UCSD-AML1 (cell line): ENCODE measurements around the gene PPP1R37.

Experiments
- DNase-seq: peaks from one replicate; lab custom pipeline; 2025; ENCODE audit not compliant: unreplicated experiment; lab: John Stamatoyannopoulos, UW

Gene PPP1R37

DNA sequence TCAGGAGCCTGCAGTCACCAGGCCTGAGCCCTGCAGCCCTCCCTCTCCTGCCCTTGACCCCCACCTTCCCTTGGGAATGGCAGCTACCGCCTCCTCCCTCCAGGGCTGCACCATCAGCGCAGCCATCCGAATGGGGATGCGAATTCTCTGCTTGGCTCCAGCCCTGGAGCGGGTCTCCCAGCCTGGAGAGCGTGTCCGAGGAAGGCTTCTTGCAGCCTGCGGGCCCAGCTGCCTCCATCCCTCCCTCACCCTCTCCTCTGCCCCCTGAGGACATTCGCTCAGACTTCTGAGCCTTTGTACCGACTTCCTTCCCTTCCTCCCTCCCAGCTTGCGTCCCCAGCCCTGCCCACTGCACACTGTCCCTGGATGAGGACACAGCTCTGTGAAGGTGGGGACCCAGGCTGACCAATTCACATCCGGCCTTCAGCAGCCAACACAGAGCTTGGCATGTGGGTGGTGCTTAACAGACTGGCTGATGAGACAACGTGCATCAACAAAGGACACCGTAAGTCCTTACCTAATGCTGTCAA is 73.8 kb downstream of the PPP1R37 start:
- peak; percentile 38 for DNase-seq

DNA sequence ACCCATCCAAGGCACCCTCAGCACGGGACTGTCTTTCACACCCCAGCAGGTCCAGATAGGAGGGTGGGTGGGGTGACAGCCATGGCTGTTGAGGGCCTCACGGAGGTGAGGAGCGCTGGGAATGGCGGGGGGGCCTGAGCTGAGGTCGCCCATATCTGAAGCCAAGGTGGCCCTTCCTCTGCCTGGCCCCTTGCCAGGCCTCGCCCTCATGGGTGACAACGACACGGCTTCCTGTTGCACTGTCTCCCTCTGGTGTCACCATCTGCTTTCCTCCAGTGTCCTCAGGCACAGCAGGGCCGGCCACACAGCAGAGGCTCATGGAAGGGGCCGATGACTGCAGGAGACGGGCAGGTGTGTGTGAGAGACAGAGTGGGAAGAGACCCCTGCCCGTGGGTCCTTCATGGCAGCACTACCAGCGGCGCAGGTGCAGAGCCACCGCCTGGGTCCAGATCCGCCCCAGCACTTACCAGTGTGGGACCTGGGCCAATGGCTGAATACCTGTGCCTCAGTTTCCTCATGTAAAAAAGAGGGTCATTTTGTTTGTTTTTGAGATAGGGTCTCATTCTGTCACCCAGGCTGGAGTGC is 75.9 kb downstream of the PPP1R37 start:
- DNase-seq, result peak; percentile 28

DNA sequence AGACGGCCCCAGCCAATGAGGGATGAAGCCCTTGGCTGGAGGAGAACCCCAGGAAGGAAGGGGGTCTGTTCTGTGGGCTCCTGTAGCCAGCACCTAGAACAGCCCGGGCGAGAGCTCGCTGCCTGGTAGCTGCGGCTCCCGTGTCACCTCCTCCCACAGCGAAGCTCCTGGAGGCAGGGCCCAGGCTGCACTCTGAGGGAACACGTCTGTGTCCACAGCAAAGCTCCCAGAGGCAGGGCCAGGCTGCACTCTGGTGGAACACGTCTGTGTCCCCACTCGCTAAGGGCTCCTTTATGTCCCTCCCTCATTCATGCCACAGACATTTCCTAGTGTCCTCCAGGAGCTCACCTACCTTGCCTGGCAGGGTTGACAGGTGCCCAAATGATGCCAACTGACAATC is 76.6 kb downstream of the PPP1R37 start:
- no peak for DNase-seq

DNA sequence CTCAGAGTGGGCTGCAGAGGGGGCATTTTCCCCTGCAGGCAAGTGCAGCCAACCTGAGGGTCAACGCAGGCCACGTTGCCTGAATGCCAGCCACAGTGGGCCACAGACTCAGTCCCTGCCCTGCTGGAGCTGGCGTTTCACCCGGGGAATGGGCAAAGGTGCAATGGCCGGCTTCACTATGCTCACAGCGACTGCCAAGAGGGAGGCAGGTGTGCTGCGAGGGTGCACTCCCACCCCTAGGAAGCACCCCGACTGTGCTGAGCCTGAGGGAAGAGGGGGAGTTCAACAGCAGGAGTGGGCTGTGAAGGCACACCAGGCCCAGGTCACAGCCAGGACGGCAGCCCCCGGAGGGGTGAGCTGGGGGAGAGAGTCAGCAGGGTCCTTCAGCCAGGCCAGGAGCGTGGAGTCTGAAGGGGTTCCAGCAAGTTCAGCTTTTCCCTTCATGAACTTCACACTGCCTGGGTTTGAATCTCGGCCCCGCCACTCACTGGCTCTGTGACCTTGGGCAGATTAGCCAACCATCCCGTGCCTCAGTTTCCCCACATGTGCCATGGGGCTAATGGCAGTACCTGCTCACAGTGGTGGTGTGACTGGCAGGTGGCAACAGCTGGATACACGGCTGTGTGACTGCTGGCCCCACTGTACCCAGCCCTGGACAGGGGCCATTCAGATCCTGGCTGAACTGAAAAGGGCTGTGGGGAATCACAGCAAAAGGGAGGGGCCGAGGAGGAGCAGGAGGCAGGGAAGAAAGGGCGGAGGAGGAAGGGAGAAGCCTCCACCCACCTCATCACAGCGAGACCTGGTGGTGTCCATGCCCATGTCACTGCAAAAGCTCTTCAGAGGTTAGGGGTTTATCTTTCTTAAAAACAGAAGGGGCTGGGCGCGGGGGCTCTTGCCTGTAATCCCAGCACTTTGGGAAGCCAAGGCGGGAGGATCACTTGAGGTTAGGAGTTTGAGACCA is 77.4 kb downstream of the PPP1R37 start:
- no peak for DNase-seq

DNA sequence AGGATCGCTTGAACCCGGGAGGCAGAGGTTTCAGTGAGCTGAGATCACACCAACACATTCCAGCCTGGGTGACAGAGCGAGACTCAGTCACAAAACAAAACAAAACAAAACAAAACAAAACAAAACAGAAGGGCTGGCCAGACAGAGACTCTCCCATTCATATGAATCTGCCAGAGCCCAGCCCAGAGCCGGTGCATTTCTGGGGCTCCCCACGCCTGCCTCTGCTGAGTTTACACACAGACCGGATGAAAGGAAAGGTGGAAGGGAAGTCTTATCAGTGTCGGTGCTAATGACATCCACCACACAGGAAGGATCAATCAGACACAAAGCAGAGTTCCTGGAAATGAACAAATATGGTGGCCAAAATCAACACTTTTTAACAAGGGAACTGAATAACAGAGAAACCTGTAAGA is 78.2 kb downstream of the PPP1R37 start:
- DNase-seq, result peak; percentile 68

DNA sequence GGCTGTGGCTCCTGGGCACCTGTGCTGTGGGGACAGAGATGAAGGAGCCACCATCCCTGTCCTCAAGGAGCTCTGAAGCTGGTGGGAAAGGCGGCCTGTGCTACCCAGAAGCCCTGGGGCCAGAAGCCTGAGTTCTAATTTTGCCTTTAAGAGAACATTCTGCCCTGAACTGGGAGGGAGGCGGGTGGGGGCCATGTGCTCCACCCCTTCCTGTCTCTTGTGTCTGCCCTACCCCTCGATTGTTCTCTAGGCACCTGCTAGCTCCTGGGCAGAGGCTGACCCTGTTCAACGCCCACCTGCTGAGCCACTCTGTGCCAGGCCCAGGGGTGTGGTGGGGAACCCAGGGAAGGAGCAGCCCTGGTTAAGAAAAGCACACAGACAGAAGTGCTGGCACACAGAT is 79.2 kb downstream of the PPP1R37 start:
- DNase-seq, result no peak

- no peak for DNase-seq
Observed at GRCh38 chr19:45172611-45173208, 79.7 kb downstream of the PPP1R37 start.

DNA sequence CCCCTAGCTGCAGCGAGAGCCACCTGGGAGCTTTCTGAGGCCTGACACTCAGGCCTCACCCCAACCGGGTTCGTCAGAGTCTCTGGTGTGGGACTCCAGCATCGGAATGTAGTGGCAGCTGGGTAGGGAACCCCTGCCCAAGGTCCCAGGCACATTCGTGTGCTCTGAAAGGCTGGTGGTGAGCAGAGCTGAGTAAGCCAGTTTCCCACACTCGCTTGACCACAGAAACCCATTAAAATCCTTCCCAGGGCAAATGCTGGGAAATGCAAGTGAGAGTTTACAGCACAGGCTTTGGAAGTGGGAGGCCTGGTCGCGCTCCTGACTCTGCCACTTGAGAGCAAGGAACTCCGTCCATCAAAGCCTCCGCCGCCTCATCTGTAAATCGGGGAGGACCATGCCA is 80.8 kb downstream of the PPP1R37 start:
- no peak for DNase-seq

GRCh38 chr19:45175515-45176345 is 82.8 kb downstream of the PPP1R37 start:
- no peak for DNase-seq

DNA sequence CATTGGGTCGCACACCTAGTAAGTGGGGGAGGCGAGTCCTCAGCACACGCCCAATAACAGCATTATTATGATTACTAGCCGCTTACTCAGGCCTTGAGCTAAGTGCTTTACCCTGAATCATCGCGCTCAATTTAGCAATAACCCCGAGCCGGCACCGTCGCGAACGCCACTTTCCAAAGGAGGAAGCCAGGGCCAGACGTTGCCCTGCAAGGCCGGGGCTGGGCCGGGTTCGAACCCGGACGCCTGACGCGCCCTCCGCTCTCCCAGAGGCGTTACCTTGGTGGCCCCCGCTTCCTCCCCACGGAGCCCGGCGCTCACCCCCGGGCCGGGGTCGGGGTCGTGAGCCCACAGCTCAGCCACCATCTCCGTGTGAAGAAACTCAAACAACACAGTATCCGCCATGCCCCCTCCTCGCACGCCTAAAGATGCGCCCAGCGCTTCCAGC is 84.9 kb downstream of the PPP1R37 start, which contains the start of gene TRAPPC6A:
Gene TRAPPC6A (minus strand): TSS at position 421 of the 445 bp plus-strand sequence. CDS start 19 bp downstream, at position 402.
- DNase-seq, result no peak

GRCh38 chr19:45178262-45179071 is 85.5 kb downstream of the PPP1R37 start, which contains the start of gene BLOC1S3:
Gene BLOC1S3, plus strand, starts transcription at chr19:45178784. Its CDS starts 513 bp downstream, at chr19:45179297.
- peak; percentile 100 for DNase-seq

DNA sequence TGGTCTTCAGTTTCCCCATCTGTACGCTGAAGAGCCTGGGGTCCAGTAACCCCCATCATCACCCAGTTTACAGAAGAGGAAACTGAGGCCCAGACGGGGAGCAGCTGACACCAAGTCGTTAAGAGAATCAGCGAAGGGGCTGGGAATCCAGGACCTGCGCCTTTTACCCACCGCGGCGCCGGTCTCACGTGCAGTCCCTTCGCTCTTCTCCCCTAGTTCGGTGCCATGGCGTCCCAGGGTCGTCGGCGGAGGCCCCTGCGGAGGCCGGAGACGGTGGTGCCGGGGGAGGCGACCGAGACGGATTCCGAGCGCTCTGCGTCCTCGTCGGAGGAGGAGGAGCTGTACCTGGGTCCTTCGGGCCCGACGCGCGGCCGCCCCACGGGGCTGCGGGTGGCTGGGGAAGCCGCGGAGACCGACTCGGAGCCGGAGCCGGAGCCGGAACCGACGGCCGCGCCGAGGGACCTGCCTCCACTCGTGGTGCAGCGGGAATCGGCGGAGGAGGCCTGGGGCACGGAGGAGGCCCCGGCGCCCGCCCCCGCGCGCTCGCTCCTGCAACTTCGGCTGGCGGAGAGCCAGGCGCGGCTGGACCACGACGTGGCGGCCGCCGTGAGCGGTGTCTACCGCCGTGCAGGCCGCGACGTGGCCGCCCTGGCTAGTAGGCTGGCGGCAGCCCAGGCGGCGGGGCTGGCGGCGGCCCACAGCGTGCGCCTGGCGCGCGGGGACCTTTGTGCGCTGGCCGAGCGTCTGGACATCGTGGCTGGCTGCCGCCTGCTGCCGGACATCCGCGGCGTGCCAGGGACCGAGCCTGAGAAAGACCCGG is 86.3 kb downstream of the PPP1R37 start:
- no peak for DNase-seq

GRCh38 chr19:45179892-45180370 is 87.0 kb downstream of the PPP1R37 start:
- no peak for DNase-seq

GRCh38 chr19:45180936-45181335 is 88.0 kb downstream of the PPP1R37 start:
- DNase-seq, result no peak

DNA sequence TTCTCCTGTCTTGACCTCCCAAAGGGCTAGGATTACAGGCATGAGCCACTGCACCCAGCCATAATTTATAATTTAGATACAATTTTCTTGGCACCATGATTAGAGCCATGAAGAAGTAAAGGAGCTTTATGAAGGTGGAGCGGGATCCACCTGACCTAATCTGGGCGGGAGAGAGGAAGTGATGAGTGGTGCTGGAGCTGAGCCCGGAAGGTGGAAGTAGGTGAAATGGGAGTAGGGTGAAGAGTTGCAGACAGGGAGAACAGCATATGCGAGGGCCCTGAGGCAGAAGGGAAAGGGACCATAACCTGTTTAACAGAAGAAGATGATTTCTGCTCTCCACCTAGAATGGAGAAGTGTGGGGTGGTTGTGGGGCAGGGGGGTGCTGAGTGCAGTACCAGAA is 89.8 kb downstream of the PPP1R37 start:
- DNase-seq, result no peak

DNA sequence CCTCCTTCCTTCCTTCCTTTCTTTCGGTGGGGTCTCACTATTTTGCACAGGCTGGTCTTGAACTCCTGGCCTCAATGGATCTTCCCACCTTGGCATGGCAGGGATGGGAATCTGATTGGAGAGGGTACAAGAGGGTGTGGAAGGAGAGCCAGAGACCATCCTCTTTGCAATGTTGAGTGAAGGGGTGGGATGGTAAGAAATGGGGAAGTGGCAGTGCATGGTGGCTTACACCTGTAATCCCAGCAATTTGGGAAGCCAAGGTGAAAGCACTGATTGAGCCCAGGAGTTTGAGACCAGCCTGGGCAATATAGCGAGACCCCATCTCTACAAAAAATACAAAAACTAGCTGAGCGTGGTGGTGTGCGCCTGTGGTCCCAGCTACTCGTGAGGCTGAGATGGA is 91.1 kb downstream of the PPP1R37 start:
- no peak for DNase-seq

GRCh38 chr19:45186509-45187334 is 93.7 kb downstream of the PPP1R37 start:
- DNase-seq, result no peak
